HG02973 (cell line): ENCODE results near the gene NXN.
"Not testable (repeated sequence)": the region's sequence is repeated elsewhere in the genome, so short reads cannot be mapped to it uniquely, and the experiment has no call there.

Experiments used
- ATAC-seq: cut with Tn5 transposase; IDR thresholded peaks from one replicate; pipeline ENCODE4 v1.9.1; 2021; ENCODE audit warnings: moderate library complexity; ENCODE audit not compliant: unreplicated experiment

The NXN gene

GRCh38 chr17:924306-924705 is 55.3 kb downstream of the NXN start:
- ATAC-seq = not testable (repeated sequence)

GRCh38 chr17:923633-924032 is 55.9 kb downstream of the NXN start:
- ATAC-seq = no peak

GRCh38 chr17:921161-921560 is 58.4 kb downstream of the NXN start:
- no peak for ATAC-seq

GRCh38 chr17:920190-920589 is 59.4 kb downstream of the NXN start:
- ATAC-seq = no peak

GRCh38 chr17:917941-918740 is 61.4 kb downstream of the NXN start:
- ATAC-seq = no peak

GRCh38 chr17:917391-917811 is 62.2 kb downstream of the NXN start:
- no peak for ATAC-seq

- ATAC-seq = no peak
Measured at GRCh38 chr17:916315-916714, 63.3 kb downstream of the NXN start.

- no peak for ATAC-seq
Measured at GRCh38 chr17:915538-916201, 63.9 kb downstream of the NXN start.

- no peak for ATAC-seq
Measured at GRCh38 chr17:914561-914960, 65.0 kb downstream of the NXN start.

GRCh38 chr17:913207-913606 is 66.4 kb downstream of the NXN start:
- no peak for ATAC-seq

GRCh38 chr17:909642-910323 is 69.8 kb downstream of the NXN start:
- no peak for ATAC-seq

GRCh38 chr17:907725-908124 is 71.9 kb downstream of the NXN start:
- ATAC-seq = no peak

GRCh38 chr17:905708-906107 is 73.9 kb downstream of the NXN start:
- not testable (repeated sequence) for ATAC-seq

- no peak for ATAC-seq
Measured at GRCh38 chr17:903691-904481, 75.7 kb downstream of the NXN start.

GRCh38 chr17:902463-902862 is 77.1 kb downstream of the NXN start:
- ATAC-seq = no peak

GRCh38 chr17:901964-902363 is 77.6 kb downstream of the NXN start:
- ATAC-seq = no peak

GRCh38 chr17:901191-901950 is 78.2 kb downstream of the NXN start:
- ATAC-seq = no peak

GRCh38 chr17:900336-900934 is 79.1 kb downstream of the NXN start:
- ATAC-seq = no peak

GRCh38 chr17:897970-898619 is 81.5 kb downstream of the NXN start:
- ATAC-seq = no peak
